WTC11 (cell line): ENCODE measurements around the gene DIDO1. TPM values are rescaled to one million over a fixed set of nuclear protein-coding genes. Genes with fewer than 3 reads are reported as not detected.

Source experiments
- ATAC-seq: fragments of 200-7000 bp; cut with Tn5 transposase; 2 replicates; pipeline ENCODE4 v1.10.0; 2021; ENCODE audit warnings: mild to moderate bottlenecking, moderate library complexity
- CTCF ChIA-PET: fragments of 300-600 bp; sonication (Branson Sonifier 250); formaldehyde crosslinking; loops from one replicate; lab custom pipeline; 2021; ENCODE audit warnings: antibody characterized with exemption; lab: Charles Lee
- POLR2A ChIA-PET: fragments of 350-600 bp; sonication (Branson Sonifier 250); formaldehyde crosslinking; loops from one replicate; lab custom pipeline; 2021; ENCODE audit warnings: antibody characterized with exemption; lab: Charles Lee
- DNase-seq: peaks from one replicate; pipeline ENCODE4 v3.0.0; 2021; ENCODE audit warnings: low spot score
- H3K27ac Mint-ChIP-seq: 2 replicates; pipeline ENCODE4 v1.8.0; 2021; ENCODE audit warnings: mixed read lengths
- H3K27me3 Mint-ChIP-seq: 2 replicates; pipeline ENCODE4 v1.8.0; 2021; ENCODE audit warnings: low read depth, mild to moderate bottlenecking, moderate library complexity, mixed read lengths
- H3K36me3 Mint-ChIP-seq: 2 replicates; pipeline ENCODE4 v1.8.0; 2021; ENCODE audit warnings: mixed read lengths
- H3K4me1 Mint-ChIP-seq: 2 replicates; pipeline ENCODE4 v1.8.0; 2022; ENCODE audit warnings: mixed read lengths
- H3K4me3 Mint-ChIP-seq: 2 replicates; pipeline ENCODE4 v1.8.0; 2021; ENCODE audit warnings: mild to moderate bottlenecking, moderate library complexity, mixed read lengths
- H3K9me3 Mint-ChIP-seq: 2 replicates; pipeline ENCODE4 v1.8.0; 2021; ENCODE audit warnings: mixed read lengths
- ATF6 ChIP-seq: sonication (generic); formaldehyde crosslinking; IDR thresholded peaks from 2 replicates; pipeline ENCODE4 v1.8.1; 2023; ENCODE audit warnings: mild to moderate bottlenecking, missing genetic modification reagents
- CBFB ChIP-seq: sonication (generic); formaldehyde crosslinking; IDR thresholded peaks from 2 replicates; pipeline ENCODE4 v1.8.1; 2022; ENCODE audit warnings: mild to moderate bottlenecking, low read depth, missing genetic modification reagents
- CREB1 ChIP-seq: sonication (generic); formaldehyde crosslinking; IDR thresholded peaks from 2 replicates; pipeline ENCODE4 v1.8.0; 2023; ENCODE audit warnings: mild to moderate bottlenecking, missing genetic modification reagents
- E2F4 ChIP-seq: sonication (generic); formaldehyde crosslinking; IDR thresholded peaks from 2 replicates; pipeline ENCODE4 v1.8.1; 2022; ENCODE audit warnings: low read depth, mild to moderate bottlenecking, moderate library complexity, missing genetic modification reagents, borderline replicate concordance
- ELF4 ChIP-seq: sonication (generic); formaldehyde crosslinking; IDR thresholded peaks from 2 replicates; pipeline ENCODE4 v1.8.1; 2022; ENCODE audit warnings: low read depth, mild to moderate bottlenecking, moderate library complexity, missing genetic modification reagents
- FOXK1 ChIP-seq: sonication (generic); formaldehyde crosslinking; IDR thresholded peaks from 2 replicates; pipeline ENCODE4 v1.8.0; 2022; ENCODE audit warnings: mild to moderate bottlenecking, moderate library complexity, missing genetic modification reagents
- FOXP4 ChIP-seq: sonication (generic); formaldehyde crosslinking; IDR thresholded peaks from 2 replicates; pipeline ENCODE4 v1.8.0; 2022; ENCODE audit warnings: mild to moderate bottlenecking, missing genetic modification reagents
- GABPB1 ChIP-seq: sonication (generic); formaldehyde crosslinking; IDR thresholded peaks from 2 replicates; pipeline ENCODE4 v1.8.1; 2023; ENCODE audit warnings: mild to moderate bottlenecking, missing genetic modification reagents
- GRHL2 ChIP-seq: fragments of 250-450 bp; sonication (Bioruptor Pico); IDR thresholded peaks from 2 replicates; pipeline ENCODE4 v1.8.0; 2022; ENCODE audit warnings: mild to moderate bottlenecking, moderate library complexity; ENCODE audit not compliant: insufficient replicate concordance, severe bottlenecking
- HMGA2 ChIP-seq: fragments of 250-450 bp; sonication (Bioruptor Pico); IDR thresholded peaks from 2 replicates; pipeline ENCODE4 v1.4.0; 2021; ENCODE audit warnings: mild to moderate bottlenecking, moderate library complexity
- JAZF1 ChIP-seq: fragments of 250-450 bp; sonication (Bioruptor Pico); IDR thresholded peaks from 2 replicates; pipeline ENCODE4 v1.9.0; 2021; ENCODE audit warnings: moderate library complexity, mild to moderate bottlenecking, inconsistent platforms
- JUN ChIP-seq: sonication (generic); formaldehyde crosslinking; IDR thresholded peaks from 2 replicates; pipeline ENCODE4 v1.8.0; 2023; ENCODE audit warnings: mild to moderate bottlenecking, missing genetic modification reagents
- KAT7 ChIP-seq: sonication (generic); formaldehyde crosslinking; IDR thresholded peaks from 2 replicates; pipeline ENCODE4 v1.8.1; 2023; ENCODE audit warnings: missing genetic modification reagents, mild to moderate bottlenecking, borderline replicate concordance
- MAX ChIP-seq: sonication (generic); formaldehyde crosslinking; IDR thresholded peaks from 2 replicates; pipeline ENCODE4 v1.8.0; 2022; ENCODE audit warnings: mild to moderate bottlenecking, missing genetic modification reagents
- NFATC4 ChIP-seq: fragments of 250-450 bp; sonication (Bioruptor Pico); IDR thresholded peaks from 2 replicates; pipeline ENCODE4 v1.9.0; 2021; ENCODE audit warnings: mild to moderate bottlenecking
- RELA ChIP-seq: sonication (generic); formaldehyde crosslinking; IDR thresholded peaks from 2 replicates; pipeline ENCODE4 v1.8.1; 2022; ENCODE audit warnings: missing genetic modification reagents, mild to moderate bottlenecking, borderline replicate concordance
- RORB ChIP-seq: fragments of 250-450 bp; sonication (Bioruptor Pico); IDR thresholded peaks from 2 replicates; pipeline ENCODE4 v1.9.0; 2021; ENCODE audit warnings: mild to moderate bottlenecking
- SMAD4 ChIP-seq: sonication (generic); formaldehyde crosslinking; IDR thresholded peaks from 2 replicates; pipeline ENCODE4 v1.8.0; 2022; ENCODE audit warnings: mild to moderate bottlenecking, missing genetic modification reagents
- ZNF263 ChIP-seq: sonication (generic); formaldehyde crosslinking; IDR thresholded peaks from 2 replicates; pipeline ENCODE4 v1.8.1; 2022; ENCODE audit warnings: low read depth, mild to moderate bottlenecking, moderate library complexity, missing genetic modification reagents
- ZNF317 ChIP-seq: sonication (generic); formaldehyde crosslinking; IDR thresholded peaks from 2 replicates; pipeline ENCODE4 v1.8.1; 2023; ENCODE audit warnings: low read depth, mild to moderate bottlenecking, moderate library complexity, missing genetic modification reagents, borderline replicate concordance
- total RNA-seq: library from RNA; stranded (reverse); gene quantifications from 3 replicates; pipeline ENCODE4 v1.2.3, GENCODE V29; 2021

Gene DIDO1
- total RNA-seq, 1 experiment from 2014 or later: 87.3 TPM

- DNase-seq: no peak
- H3K9me3 Mint-ChIP-seq: peaks cover 8% of the 10 kb centered on the region
- no peak overlapping the region for H3K4me3 Mint-ChIP-seq
- no peak for TF ChIP-seq ATF6 (CRISPR knock-in tag)
- no peak for TF ChIP-seq KAT7 (CRISPR knock-in tag)
- TF ChIP-seq MAX: no peak
- TF ChIP-seq RORB (CRISPR knock-in tag): no peak
- peaks cover 32% of the 10 kb centered on the region for H3K36me3 Mint-ChIP-seq
- no peaks in the 10 kb centered on the region for H3K27me3 Mint-ChIP-seq
- POLR2A ChIA-PET: no interaction called here
- peaks cover 13% of the 10 kb centered on the region for H3K4me1 Mint-ChIP-seq
- ATAC-seq: no peak
- H3K27ac Mint-ChIP-seq: peak overlapping the region; percentile 27; the same call in 1 of the 2 replicates
- CTCF ChIA-PET: interaction anchor here (0.9 to 2.1 kb wide), 6 partner anchors 9 to 137 kb away, joined by 3 to 9 read pairs (median 4); partner anchors contain the start of gene NTSR1
Observed at GRCh38 chr20:62845416-62846160, 80.7 kb downstream of the DIDO1 start.

GRCh38 chr20:62844182-62844581 is 82.1 kb downstream of the DIDO1 start:
- Mint-ChIP-seq H3K4me1 (peaks cover 13% of the 10 kb centered on the region), H3K27me3 (no peaks in the 10 kb centered on the region), H3K9me3 (peaks cover 8% of the 10 kb centered on the region), H3K27ac (no peak overlapping the region), H3K36me3 (peaks cover 26% of the 10 kb centered on the region), H3K4me3 (no peak overlapping the region)
- DNase-seq (no peak), ATAC-seq (no peak)
- ChIA-PET POLR2A (no interaction called here), CTCF (no interaction called here)
- TF ChIP-seq E2F4 (CRISPR knock-in tag) (no peak), CREB1 (no peak), ATF6 (CRISPR knock-in tag) (no peak), NFATC4 (CRISPR knock-in tag) (no peak), RELA (no peak), JAZF1 (CRISPR knock-in tag) (no peak), FOXK1 (CRISPR knock-in tag) (no peak), FOXP4 (CRISPR knock-in tag) (no peak), ZNF317 (no peak), JUN (no peak)

GRCh38 chr20:62843656-62844055 is 82.6 kb downstream of the DIDO1 start:
- Mint-ChIP-seq H3K9me3 (peaks cover 8% of the 10 kb centered on the region), H3K36me3 (peaks cover 28% of the 10 kb centered on the region), H3K4me3 (no peak overlapping the region), H3K4me1 (peaks cover 13% of the 10 kb centered on the region), H3K27ac (peak overlapping the region; percentile 67; the same call in 1 of the 2 replicates), H3K27me3 (no peaks in the 10 kb centered on the region)
- no peak for ATAC-seq
- TF ChIP-seq SMAD4 (CRISPR knock-in tag) (no peak), GABPB1 (no peak), CBFB (CRISPR knock-in tag) (no peak), HMGA2 (CRISPR knock-in tag) (no peak), ZNF263 (CRISPR knock-in tag) (no peak), ELF4 (CRISPR knock-in tag) (no peak), GRHL2 (no peak)
- ChIA-PET POLR2A (no interaction called here), CTCF (interaction anchor here (0.9 kb wide), 1 partner anchor 49 kb away, joined by 4 read pairs; no protein-coding TSS in a partner anchor)
- no peak for DNase-seq
